22Rv1 (cell line): ENCODE data around the gene ELOVL2.
"Not testable (repeated sequence)": the region's sequence is repeated elsewhere in the genome, so short reads cannot be mapped to it uniquely, and the experiment has no call there.

Experiments used
- H3K27ac ChIP-seq: fragments of 450-650 bp; 2 replicates; pipeline ENCODE4 v1.5.1; 2017
- CTCF ChIP-seq: fragments of 450-650 bp; IDR thresholded peaks from 2 replicates; pipeline ENCODE4 v1.5.1; 2017; ENCODE audit warnings: mild to moderate bottlenecking
- ZFX ChIP-seq: fragments of 450-650 bp; IDR thresholded peaks from 2 replicates; pipeline ENCODE4 v1.6.1; 2017; ENCODE audit warnings: antibody characterized with exemption, borderline replicate concordance

Gene ELOVL2

GRCh38 chr6:11043961-11044711 lies at the start of gene ELOVL2:
TSS of gene ELOVL2 (minus strand) at chr6:11044305. CDS start at chr6:11044230, 75 bp downstream.
- no peak within 1 kb of the TSS for H3K27ac ChIP-seq
- TF ChIP-seq ZFX = no peak
- peak; percentile 100 for TF ChIP-seq CTCF

GRCh38 chr6:11093376-11093625 lies 49.2 kb upstream of the ELOVL2 start:
- TF ChIP-seq ZFX = no peak
- TF ChIP-seq CTCF = no peak
- H3K27ac ChIP-seq = peak overlapping the region; percentile 88

GRCh38 chr6:11092668-11093375 lies 48.7 kb upstream of the ELOVL2 start:
- H3K27ac ChIP-seq = peak overlapping the region; percentile 88
- TF ChIP-seq CTCF = no peak
- TF ChIP-seq ZFX = no peak

GRCh38 chr6:11091141-11091540 lies 47.0 kb upstream of the ELOVL2 start:
- not testable (repeated sequence) for H3K27ac ChIP-seq

GRCh38 chr6:11089695-11090094 lies 45.6 kb upstream of the ELOVL2 start:
- H3K27ac ChIP-seq = no peak overlapping the region
- no peak for TF ChIP-seq ZFX

GRCh38 chr6:11087141-11087812 lies 43.2 kb upstream of the ELOVL2 start:
- H3K27ac ChIP-seq = not testable (repeated sequence)

GRCh38 chr6:11085758-11086435 lies 41.8 kb upstream of the ELOVL2 start:
- H3K27ac ChIP-seq = no peak overlapping the region
- TF ChIP-seq ZFX (no peak), CTCF (no peak)

GRCh38 chr6:11083956-11084355 lies 39.9 kb upstream of the ELOVL2 start:
- no peak overlapping the region for H3K27ac ChIP-seq
- no peak for TF ChIP-seq CTCF
